Thyroid gland (tissue), 4 donors: Measurements from ENCODE around the gene SERPINA3. TPM values are rescaled to one million over a fixed set of nuclear protein-coding genes. Genes with fewer than 3 reads are reported as not detected.

Experiments used
- DNase-seq, 2 donors: peaks; one replicate each; pipeline ENCODE4 v3.0.0-alpha.2; 2019
- H3K27ac ChIP-seq, 3 donors: fragments of 200-600 bp; sonication (generic); 1 replicate in 2 of 3; 2 replicates in 1 of 3; pipeline ENCODE4 v1.5.1; 2016 to 2019; ENCODE audit warnings: mild to moderate bottlenecking in 1 of 3, moderate library complexity in 1 of 3
- H3K27me3 ChIP-seq: fragments of 200-600 bp; sonication (generic); one replicate; pipeline ENCODE4 v1.5.1; 2019
- H3K36me3 ChIP-seq, 2 donors: fragments of 200-600 bp; sonication (generic); one replicate each; pipeline ENCODE4 v1.5.1; 2016 to 2019
- H3K4me1 ChIP-seq, 2 donors: fragments of 200-600 bp; sonication (generic); one replicate each; pipeline ENCODE4 v1.5.1; 2017 to 2019
- H3K4me3 ChIP-seq, 3 donors: fragments of 200-600 bp; sonication (generic); replicated peaks in 1 of 3; 1 replicate in 2 of 3; 2 replicates in 1 of 3; pipeline ENCODE4 v1.5.1; 2016; ENCODE audit warnings: mild to moderate bottlenecking in 1 of 3
- H3K9me3 ChIP-seq: fragments of 200-600 bp; sonication (generic); one replicate; pipeline ENCODE4 v1.5.1; 2017
- POLR2A ChIP-seq, 2 donors: fragments of 450-650 bp; IDR thresholded peaks; one replicate each; pipeline ENCODE4 v1.6.1; 2017; ENCODE audit warnings: antibody characterized with exemption in 2 of 2, mild to moderate bottlenecking in 2 of 2, moderate library complexity in 1 of 2
- WGBS, 2 donors: methylation state at CpG; one replicate each; pipeline ENCODE4 v1.1.5; 2017; 5-methylcytosine and 5-hydroxymethylcytosine counted together
- intact Hi-C: fragments of 100-400 bp; cut with DNase I; formaldehyde crosslinking; loops from one replicate; pipeline ENCODE4 v1.15.1; 2023
- total RNA-seq, 4 donors: library from RNA; depleted of rRNA; stranded (reverse); fragments of >200 nt; gene quantifications; one replicate each; pipeline ENCODE4 v1.2.3, GENCODE V29; 2016
- TF ChIP-seq, protein P1 (sequence below), 6 experiments: fragments of 200-600 bp in 3 of 6; fragments of 450-650 bp in 3 of 6; sonication (generic) in 3 of 6; IDR thresholded peaks; one replicate each; pipeline ENCODE4 v1.5.1; 2016 to 2019; ENCODE audit warnings: antibody characterized with exemption in 6 of 6, mild to moderate bottlenecking in 2 of 6, inconsistent platforms in 1 of 6, moderate library complexity in 1 of 6

SERPINA3 gene
- total RNA-seq, 4 donors from 2014 or later: 16.3 to 200 (median 91.1) TPM

DNA sequence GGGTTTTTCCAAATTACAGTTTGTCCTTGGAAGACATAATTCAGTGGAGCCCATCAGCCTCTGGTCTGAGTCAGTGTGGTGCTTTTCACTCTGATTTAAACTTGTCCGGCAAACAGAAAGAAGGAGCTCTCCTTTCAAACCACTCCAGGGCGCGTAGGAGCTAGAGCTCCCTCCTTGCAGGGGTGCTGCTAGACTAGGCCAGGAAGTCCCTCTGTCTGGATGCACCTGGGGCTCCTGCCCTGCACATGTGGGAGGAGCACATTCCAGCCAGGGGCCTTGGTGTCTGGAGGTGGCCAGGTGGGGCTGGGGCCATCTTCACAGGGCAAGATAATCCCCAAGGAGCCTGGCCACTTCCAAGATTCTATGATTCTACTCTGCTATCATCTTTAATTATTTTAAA is 3.1 kb downstream of the SERPINA3 start:
- Histone ChIP-seq H3K27me3 (no peaks in the 10 kb centered on the region), H3K4me1 (no peaks in the 10 kb centered on the region), H3K27ac (no peak overlapping the region), H3K36me3 (no peaks in the 10 kb centered on the region), H3K4me3 (no peak overlapping the region), H3K9me3 (no peaks in the 10 kb centered on the region)
- DNase-seq: no peak
- intact Hi-C loops: no loop called here
- TF ChIP-seq, protein P1, sequence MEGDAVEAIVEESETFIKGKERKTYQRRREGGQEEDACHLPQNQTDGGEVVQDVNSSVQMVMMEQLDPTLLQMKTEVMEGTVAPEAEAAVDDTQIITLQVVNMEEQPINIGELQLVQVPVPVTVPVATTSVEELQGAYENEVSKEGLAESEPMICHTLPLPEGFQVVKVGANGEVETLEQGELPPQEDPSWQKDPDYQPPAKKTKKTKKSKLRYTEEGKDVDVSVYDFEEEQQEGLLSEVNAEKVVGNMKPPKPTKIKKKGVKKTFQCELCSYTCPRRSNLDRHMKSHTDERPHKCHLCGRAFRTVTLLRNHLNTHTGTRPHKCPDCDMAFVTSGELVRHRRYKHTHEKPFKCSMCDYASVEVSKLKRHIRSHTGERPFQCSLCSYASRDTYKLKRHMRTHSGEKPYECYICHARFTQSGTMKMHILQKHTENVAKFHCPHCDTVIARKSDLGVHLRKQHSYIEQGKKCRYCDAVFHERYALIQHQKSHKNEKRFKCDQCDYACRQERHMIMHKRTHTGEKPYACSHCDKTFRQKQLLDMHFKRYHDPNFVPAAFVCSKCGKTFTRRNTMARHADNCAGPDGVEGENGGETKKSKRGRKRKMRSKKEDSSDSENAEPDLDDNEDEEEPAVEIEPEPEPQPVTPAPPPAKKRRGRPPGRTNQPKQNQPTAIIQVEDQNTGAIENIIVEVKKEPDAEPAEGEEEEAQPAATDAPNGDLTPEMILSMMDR (IDR thresholded peaks at IDR 0.05): no peak
- TF ChIP-seq POLR2A (IDR thresholded peaks at IDR 0.05): no peak
- 55 to 100% methylated on average over 1 to 3 of the region's 3 CpGs for WGBS, 2 donors

DNA sequence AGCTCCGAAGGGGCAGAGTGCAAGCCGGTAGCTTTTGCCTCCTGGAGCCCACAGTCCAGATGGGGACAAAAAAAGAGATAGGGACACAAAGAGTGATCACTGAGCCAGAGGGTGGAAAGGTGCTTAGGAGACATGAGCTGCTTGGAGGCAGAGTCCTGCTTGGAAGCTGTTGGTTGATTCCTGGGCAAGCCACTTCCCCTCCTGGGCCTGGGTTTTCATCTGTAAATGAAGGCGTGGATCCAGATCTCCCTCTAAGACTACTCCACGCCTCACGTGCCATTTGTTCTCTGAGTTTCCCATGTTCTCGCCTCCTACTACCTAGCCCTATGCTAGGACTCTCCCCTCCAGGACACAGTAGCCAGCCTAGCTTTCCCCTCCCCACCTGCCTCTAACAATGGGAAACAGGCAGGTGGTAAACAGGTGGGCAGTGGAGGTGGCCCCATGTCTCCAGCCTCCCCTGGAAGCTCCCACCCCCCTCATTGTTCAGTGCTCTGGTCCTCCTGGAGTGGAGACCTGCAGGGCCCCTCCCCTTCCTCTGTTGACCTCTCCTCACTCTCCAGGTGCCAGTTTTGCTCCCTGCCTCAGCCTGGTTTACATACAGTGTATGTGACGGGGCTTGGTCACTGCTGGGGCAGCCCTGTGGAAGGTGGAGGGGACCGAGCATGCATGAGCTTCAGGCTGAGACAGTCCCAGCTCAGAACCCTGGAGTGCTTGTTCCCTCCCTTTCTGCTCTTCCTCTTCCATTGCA is 3.8 kb downstream of the SERPINA3 start:
- intact Hi-C loops: no loop called here
- no peak overlapping the region for H3K4me3 ChIP-seq
- no peaks in the 10 kb centered on the region for H3K9me3 ChIP-seq
- 90 to 91% methylated on average over 8 of the region's 8 CpGs for WGBS, 2 donors
- H3K4me1 ChIP-seq: no peaks in the 10 kb centered on the region
- no peak for DNase-seq
- H3K27me3 ChIP-seq: no peaks in the 10 kb centered on the region
- H3K36me3 ChIP-seq: no peaks in the 10 kb centered on the region
- no peak overlapping the region for H3K27ac ChIP-seq
- TF ChIP-seq, protein P1 (IDR thresholded peaks at IDR 0.05): no peak
- TF ChIP-seq POLR2A (IDR thresholded peaks at IDR 0.05): no peak

DNA sequence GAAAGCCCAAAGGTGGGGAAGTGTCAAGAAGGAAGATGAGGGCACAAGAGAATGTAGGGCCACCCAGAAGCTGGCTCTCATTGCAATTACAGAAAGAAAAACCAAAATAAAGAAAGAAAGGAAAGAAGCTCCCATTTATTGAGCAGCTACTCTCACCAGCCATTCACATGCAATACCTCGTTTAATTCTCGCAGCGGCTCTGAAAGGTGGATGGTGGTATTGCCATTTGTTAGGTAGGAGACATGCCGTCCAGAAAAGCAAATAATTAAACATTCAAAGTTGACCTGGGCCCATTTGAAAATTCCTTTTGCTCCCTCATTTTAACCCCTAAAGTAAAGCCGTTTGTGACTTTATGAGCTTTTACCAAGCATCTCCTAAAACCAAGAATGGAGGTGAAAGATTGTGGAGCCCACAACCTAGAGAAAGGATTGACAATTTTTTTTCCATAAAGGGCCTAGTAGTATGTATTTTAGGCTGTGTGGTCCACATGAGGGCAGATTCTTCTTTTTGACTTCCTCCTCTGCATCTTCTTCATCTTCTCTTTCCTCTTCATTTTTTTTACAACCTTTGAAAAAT is 5.3 kb downstream of the SERPINA3 start:
- DNase-seq: no peak
- Histone ChIP-seq H3K36me3 (no peaks in the 10 kb centered on the region), H3K9me3 (no peaks in the 10 kb centered on the region), H3K27ac (no peak overlapping the region), H3K4me1 (no peaks in the 10 kb centered on the region), H3K4me3 (no peak overlapping the region), H3K27me3 (no peaks in the 10 kb centered on the region)
- intact Hi-C loops: no loop called here
- 92 to 93% methylated on average over 5 of the region's 5 CpGs for WGBS, 2 donors
- no peak for TF ChIP-seq POLR2A (IDR thresholded peaks at IDR 0.05)
- TF ChIP-seq, protein P1 (IDR thresholded peaks at IDR 0.05): no peak

DNA sequence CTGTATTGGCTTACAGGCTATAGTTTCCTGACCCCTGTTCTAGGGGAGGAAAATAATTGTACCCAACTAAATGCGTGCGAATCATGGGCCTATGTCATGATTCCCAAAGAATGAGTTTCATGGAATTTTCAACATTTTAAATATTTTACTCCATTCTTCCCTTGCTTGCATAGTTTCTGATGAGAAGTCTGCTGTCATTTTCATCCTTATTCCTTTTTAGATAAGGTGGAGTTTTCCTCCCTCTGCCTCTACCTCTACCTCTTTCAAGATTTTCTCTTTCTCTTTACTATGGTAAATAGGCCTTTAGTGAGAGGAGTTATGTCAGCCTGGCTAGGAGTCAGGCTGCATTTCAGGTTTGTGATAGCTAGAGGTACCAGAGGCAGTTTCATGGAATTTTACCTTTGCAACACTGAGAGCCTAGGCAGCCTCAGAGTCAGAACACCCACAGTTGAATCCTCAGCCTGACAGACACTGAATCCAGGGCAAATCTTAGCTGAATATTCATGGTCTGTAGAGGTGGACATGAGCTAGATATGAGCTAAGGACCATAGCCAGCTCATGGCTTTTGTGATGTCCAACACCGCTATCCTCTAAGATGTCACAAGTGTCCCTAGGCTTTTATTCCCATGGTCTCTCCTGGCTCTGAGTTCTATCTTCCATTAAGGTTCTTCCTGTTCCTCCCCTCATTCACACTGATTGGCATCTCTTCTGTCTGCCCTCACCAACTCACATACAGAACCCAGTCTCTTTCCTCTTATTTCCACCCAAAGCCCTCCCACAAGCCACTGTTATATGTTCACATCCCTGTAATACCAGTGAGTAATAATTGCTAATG is 6.0 kb downstream of the SERPINA3 start:
- H3K4me3 ChIP-seq: no peak overlapping the region
- no peaks in the 10 kb centered on the region for H3K9me3 ChIP-seq
- DNase-seq: no peak
- no peaks in the 10 kb centered on the region for H3K27me3 ChIP-seq
- WGBS, 2 donors: 95 to 97% methylated on average over 3 of the region's 3 CpGs
- intact Hi-C loops: no loop called here
- H3K27ac ChIP-seq: no peak overlapping the region
- no peaks in the 10 kb centered on the region for H3K4me1 ChIP-seq
- no peak for TF ChIP-seq POLR2A (IDR thresholded peaks at IDR 0.05)
- TF ChIP-seq, protein P1 (IDR thresholded peaks at IDR 0.05): no peak
- no peaks in the 10 kb centered on the region for H3K36me3 ChIP-seq
